SH-SY5Y (cell line): ENCODE results near the gene KRT14.

Source experiments
- GATA2 ChIP-seq: IDR thresholded peaks from 2 replicates; pipeline ENCODE4 v1.6.1; 2011; ENCODE audit warnings: mild to moderate bottlenecking, low read depth, low read length
- GATA3 ChIP-seq: IDR thresholded peaks from 2 replicates; pipeline ENCODE4 v1.6.1; 2011; ENCODE audit warnings: low read depth, mild to moderate bottlenecking, low read length, moderate library complexity

DNA sequence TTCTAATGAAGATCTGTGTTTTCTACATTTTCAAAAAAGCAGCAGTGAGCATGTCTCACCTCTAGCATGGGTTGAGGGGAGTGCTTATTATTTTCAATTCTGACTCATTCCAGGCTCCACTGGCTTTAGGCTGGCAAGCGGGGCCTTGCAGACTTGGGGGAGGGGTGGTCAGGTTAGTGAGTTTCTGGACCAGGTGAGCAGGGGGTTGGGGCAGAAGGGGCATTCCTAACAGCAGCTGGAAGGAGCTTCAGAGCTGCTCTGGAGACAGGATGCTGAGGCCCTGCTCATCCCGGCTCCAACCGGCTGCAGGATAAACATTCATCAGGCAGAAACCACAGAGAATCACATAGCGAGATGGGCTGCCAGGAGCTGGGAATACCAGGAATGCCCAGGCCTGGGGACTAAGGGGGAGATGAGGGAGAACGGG, 48.1 kb downstream of the KRT14 start:
- TF ChIP-seq GATA2 (no peak), GATA3 (no peak)
